GM12878 (cell line): ENCODE results near the gene S1PR2. TPM values are rescaled to one million over a fixed set of nuclear protein-coding genes. Genes with fewer than 3 reads are reported as not detected.

Experiments used
- BCL11A ChIP-seq: IDR thresholded peaks from 2 replicates; pipeline ENCODE4 v1.6.1; 2011; ENCODE audit warnings: low read depth, low read length
- BHLHE40 ChIP-seq, 2 experiments: fragments of 450-650 bp in 1 of 2; IDR thresholded peaks; 2 replicates each; pipeline ENCODE4 v1.6.1; 2011 to 2017; ENCODE audit warnings: low read depth in 2 of 2, borderline replicate concordance in 1 of 2, improper control_type of control experiment in 1 of 2, low read length in 1 of 2, mild to moderate bottlenecking in 1 of 2
- CBFB ChIP-seq: IDR thresholded peaks from 2 replicates; pipeline ENCODE4 v1.6.1; 2016; ENCODE audit warnings: antibody characterized with exemption, low read depth
- CHD1 ChIP-seq: IDR thresholded peaks from 2 replicates; pipeline ENCODE4 v1.6.1; 2012; ENCODE audit warnings: low read depth, low read length, improper control_type of control experiment
- ETV6 ChIP-seq, 2 experiments: fragments of 450-650 bp in 1 of 2; IDR thresholded peaks in 1 of 2; conservative IDR thresholded peaks in 1 of 2; 2 replicates each; pipeline ENCODE4 v1.6.1; 2014; ENCODE audit warnings: antibody characterized with exemption in 1 of 2, borderline replicate concordance in 1 of 2, low read depth in 1 of 2, mild to moderate bottlenecking in 1 of 2, moderate library complexity in 1 of 2
- FOXK2 ChIP-seq: fragments of 450-650 bp; IDR thresholded peaks from 2 replicates; pipeline ENCODE4 v1.6.1; 2017; ENCODE audit warnings: mild to moderate bottlenecking, moderate library complexity
- GATAD2B ChIP-seq: fragments of 450-650 bp; conservative IDR thresholded peaks from 2 replicates; pipeline ENCODE4 v1.6.1; 2017; ENCODE audit warnings: low read depth, mild to moderate bottlenecking, moderate library complexity
- IKZF1 ChIP-seq: fragments of 450-650 bp; conservative IDR thresholded peaks from 2 replicates; pipeline ENCODE4 v1.6.1; 2017; ENCODE audit warnings: antibody characterized with exemption, mild to moderate bottlenecking
- KLF5 ChIP-seq: fragments of 450-650 bp; IDR thresholded peaks from 2 replicates; pipeline ENCODE4 v1.6.1; 2014; ENCODE audit warnings: mild to moderate bottlenecking; ENCODE audit not compliant: partially characterized antibody
- MYB ChIP-seq: fragments of 150-350 bp; IDR thresholded peaks from 2 replicates; pipeline ENCODE4 v1.6.1; 2014; ENCODE audit warnings: mild to moderate bottlenecking, low read depth, low read length, borderline replicate concordance
- NBN ChIP-seq: fragments of 450-650 bp; IDR thresholded peaks from 2 replicates; pipeline ENCODE4 v1.6.1; 2016
- NRF1 ChIP-seq: conservative IDR thresholded peaks from 2 replicates; pipeline ENCODE4 v1.6.1; 2011; ENCODE audit warnings: mild to moderate bottlenecking, low read depth, low read length, improper control_type of control experiment
- POLR2A ChIP-seq: IDR thresholded peaks from 2 replicates; pipeline ENCODE4 v1.6.1; 2011; ENCODE audit warnings: low read depth, mild to moderate bottlenecking, low read length
- RB1 ChIP-seq: fragments of 450-650 bp; formaldehyde crosslinking; IDR thresholded peaks from 2 replicates; pipeline ENCODE4 v1.6.1; 2017; ENCODE audit warnings: mild to moderate bottlenecking, borderline replicate concordance
- RBBP5 ChIP-seq: fragments of 200-600 bp; sonication (generic); conservative IDR thresholded peaks from 2 replicates; pipeline ENCODE4 v1.6.1; 2016
- RUNX3 ChIP-seq: IDR thresholded peaks from 2 replicates; pipeline ENCODE4 v1.6.1; 2012; ENCODE audit warnings: low read length, inconsistent platforms
- STAT3 ChIP-seq: IDR thresholded peaks from 2 replicates; pipeline ENCODE4 v1.6.1; 2011; ENCODE audit warnings: low read depth, low read length, improper control_type of control experiment
- TCF12 ChIP-seq: IDR thresholded peaks from 2 replicates; pipeline ENCODE4 v1.6.1; 2011; ENCODE audit warnings: low read depth, mild to moderate bottlenecking, low read length
- ZBED1 ChIP-seq: IDR thresholded peaks from 2 replicates; pipeline ENCODE4 v1.6.1; 2016; ENCODE audit warnings: borderline replicate concordance
- ZNF207 ChIP-seq: fragments of 450-650 bp; IDR thresholded peaks from 2 replicates; pipeline ENCODE4 v1.6.1; 2014; ENCODE audit warnings: antibody characterized with exemption, mild to moderate bottlenecking, borderline replicate concordance
- polyA plus RNA-seq, 11 experiments: library from polyadenylated mRNA; depleted of rRNA in 4 of 11; unstranded in 6 of 11; stranded (reverse) in 5 of 11; fragments of >200 nt; fragmentation: Nextera tagmentation in 4 of 11; fragmentation: Illumina TruSeq in 1 of 11; extraction: Ambion mirVana in 4 of 11; extraction: Trizol in 1 of 11; gene quantifications; 1 replicate in 1 of 11; 2 replicates in 10 of 11; pipeline versions ENCODE4 v1.2.1 to v1.2.3, GENCODE V29; 2011 to 2016; ENCODE audit warnings: inconsistent platforms in 2 of 11, missing spikeins in 2 of 11, low read depth in 1 of 11
- total RNA-seq, 4 experiments: library from RNA; depleted of rRNA in 3 of 4; stranded (reverse); fragments of >200 nt in 3 of 4; fragmentation: Illumina TruSeq in 1 of 4; extraction: Trizol in 1 of 4; gene quantifications; 2 replicates each; pipeline versions ENCODE4 v1.2.1 to v1.2.3, GENCODE V29; 2013 to 2021
- TF ChIP-seq, protein P1 (sequence below): fragments of 450-650 bp; IDR thresholded peaks from 2 replicates; pipeline ENCODE4 v1.6.1; 2017; ENCODE audit warnings: antibody characterized with exemption, mild to moderate bottlenecking, moderate library complexity
- TF ChIP-seq, protein P2 (sequence below): fragments of 450-650 bp; IDR thresholded peaks from 2 replicates; pipeline ENCODE4 v1.6.1; 2014; ENCODE audit warnings: mild to moderate bottlenecking
- TF ChIP-seq, protein P3 (sequence below): IDR thresholded peaks from 2 replicates; pipeline ENCODE4 v1.6.1; 2011; ENCODE audit warnings: mild to moderate bottlenecking, low read depth, low read length, moderate library complexity; ENCODE audit not compliant: insufficient replicate concordance

Gene S1PR2
- total and polyA plus RNA-seq, 10 of the 15 experiments (the other 5 are each of a cell fraction or from before 2014, with no cell fraction given), result 4.9 to 26.8 (median 11.6) TPM

DNA sequence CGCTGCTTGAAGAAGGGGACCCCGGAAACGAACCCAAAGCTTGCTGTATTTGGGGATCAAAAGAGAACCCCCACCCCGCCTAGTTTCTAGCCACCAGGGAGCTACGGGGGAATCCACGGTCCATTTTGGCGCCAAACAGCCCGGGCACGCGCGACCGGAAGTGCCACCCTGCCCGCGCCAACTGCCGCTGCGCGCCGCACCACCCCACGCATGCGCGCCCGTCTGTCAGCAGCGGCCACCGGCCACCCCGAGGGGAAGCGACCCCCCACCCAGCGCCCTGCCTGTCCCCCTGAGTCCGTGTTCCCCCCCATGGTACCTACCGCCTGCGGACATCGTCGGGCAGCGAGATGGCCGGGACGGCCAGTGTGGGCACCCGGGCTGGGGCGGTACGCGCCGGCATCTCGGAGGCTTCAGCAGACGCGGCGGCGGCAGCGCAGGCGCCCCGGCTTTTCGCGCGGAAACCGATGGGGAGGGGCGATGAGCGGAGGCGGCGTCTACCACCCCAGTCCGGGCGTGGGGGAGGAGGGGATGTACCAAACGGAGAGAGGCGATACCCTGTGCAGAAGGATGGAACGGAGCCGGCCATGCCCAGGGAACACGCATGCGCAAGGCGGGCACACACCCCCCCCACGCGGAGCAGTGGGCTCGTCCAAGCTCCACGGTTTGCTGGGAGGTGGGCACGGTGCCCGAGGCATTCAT lies 36.5 kb downstream of the S1PR2 start, which contains the start of gene DNMT1 (continued):
- TF ChIP-seq CBFB (peak; percentile 40; the same call in 1 of the 2 replicates), CHD1 (peak; percentile 100), RBBP5 (no peak), ZBED1 (peak; percentile 72; the same call in 1 of the 2 replicates), MYB (no peak), NRF1 (peak; percentile 71), ZNF207 (peak; percentile 93; the same call in 1 of the 2 replicates), STAT3 (no peak), RUNX3 (peak; percentile 34), ETV6 (conservative IDR thresholded peaks at IDR 0.05 in 1 of 2, IDR thresholded peaks at IDR 0.05 in 1 of 2; ENCODE audit: borderline replicate concordance in 1 of 2, low read depth in 1 of 2) (no peak), KLF5 (peak; percentile 99), TCF12 (0 out of 2 replicates have a peak, but pooled peaks have one; percentile 50), IKZF1 (peak; percentile 74), FOXK2 (peak; percentile 98), GATAD2B (peak; percentile 96; the same call in 1 of the 2 replicates), BHLHE40 (IDR thresholded peaks at IDR 0.05; ENCODE audit: borderline replicate concordance in 1 of 2, low read depth in 2 of 2, low read length in 1 of 2) (peak; percentile 98), BCL11A (no peak), POLR2A (peak; percentile 98), RB1 (peak; percentile 100; the same call in 1 of the 2 replicates), NBN (peak; percentile 51; the same call in 1 of the 2 replicates)
- TF ChIP-seq, protein P1, sequence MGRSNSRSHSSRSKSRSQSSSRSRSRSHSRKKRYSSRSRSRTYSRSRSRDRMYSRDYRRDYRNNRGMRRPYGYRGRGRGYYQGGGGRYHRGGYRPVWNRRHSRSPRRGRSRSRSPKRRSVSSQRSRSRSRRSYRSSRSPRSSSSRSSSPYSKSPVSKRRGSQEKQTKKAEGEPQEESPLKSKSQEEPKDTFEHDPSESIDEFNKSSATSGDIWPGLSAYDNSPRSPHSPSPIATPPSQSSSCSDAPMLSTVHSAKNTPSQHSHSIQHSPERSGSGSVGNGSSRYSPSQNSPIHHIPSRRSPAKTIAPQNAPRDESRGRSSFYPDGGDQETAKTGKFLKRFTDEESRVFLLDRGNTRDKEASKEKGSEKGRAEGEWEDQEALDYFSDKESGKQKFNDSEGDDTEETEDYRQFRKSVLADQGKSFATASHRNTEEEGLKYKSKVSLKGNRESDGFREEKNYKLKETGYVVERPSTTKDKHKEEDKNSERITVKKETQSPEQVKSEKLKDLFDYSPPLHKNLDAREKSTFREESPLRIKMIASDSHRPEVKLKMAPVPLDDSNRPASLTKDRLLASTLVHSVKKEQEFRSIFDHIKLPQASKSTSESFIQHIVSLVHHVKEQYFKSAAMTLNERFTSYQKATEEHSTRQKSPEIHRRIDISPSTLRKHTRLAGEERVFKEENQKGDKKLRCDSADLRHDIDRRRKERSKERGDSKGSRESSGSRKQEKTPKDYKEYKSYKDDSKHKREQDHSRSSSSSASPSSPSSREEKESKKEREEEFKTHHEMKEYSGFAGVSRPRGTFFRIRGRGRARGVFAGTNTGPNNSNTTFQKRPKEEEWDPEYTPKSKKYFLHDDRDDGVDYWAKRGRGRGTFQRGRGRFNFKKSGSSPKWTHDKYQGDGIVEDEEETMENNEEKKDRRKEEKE, result peak; percentile 93
- TF ChIP-seq, protein P2, sequence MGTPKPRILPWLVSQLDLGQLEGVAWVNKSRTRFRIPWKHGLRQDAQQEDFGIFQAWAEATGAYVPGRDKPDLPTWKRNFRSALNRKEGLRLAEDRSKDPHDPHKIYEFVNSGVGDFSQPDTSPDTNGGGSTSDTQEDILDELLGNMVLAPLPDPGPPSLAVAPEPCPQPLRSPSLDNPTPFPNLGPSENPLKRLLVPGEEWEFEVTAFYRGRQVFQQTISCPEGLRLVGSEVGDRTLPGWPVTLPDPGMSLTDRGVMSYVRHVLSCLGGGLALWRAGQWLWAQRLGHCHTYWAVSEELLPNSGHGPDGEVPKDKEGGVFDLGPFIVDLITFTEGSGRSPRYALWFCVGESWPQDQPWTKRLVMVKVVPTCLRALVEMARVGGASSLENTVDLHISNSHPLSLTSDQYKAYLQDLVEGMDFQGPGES, result 0 out of 2 replicates have a peak, but pooled peaks have one; percentile 32
- TF ChIP-seq, protein P3, sequence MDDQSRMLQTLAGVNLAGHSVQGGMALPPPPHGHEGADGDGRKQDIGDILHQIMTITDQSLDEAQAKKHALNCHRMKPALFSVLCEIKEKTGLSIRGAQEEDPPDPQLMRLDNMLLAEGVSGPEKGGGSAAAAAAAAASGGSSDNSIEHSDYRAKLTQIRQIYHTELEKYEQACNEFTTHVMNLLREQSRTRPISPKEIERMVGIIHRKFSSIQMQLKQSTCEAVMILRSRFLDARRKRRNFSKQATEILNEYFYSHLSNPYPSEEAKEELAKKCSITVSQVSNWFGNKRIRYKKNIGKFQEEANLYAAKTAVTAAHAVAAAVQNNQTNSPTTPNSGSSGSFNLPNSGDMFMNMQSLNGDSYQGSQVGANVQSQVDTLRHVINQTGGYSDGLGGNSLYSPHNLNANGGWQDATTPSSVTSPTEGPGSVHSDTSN, result no peak
